Upper lobe of left lung (tissue), 6 donors: Measurements from ENCODE around the gene ARHGEF1. TPM values are rescaled to one million over a fixed set of nuclear protein-coding genes. Genes with fewer than 3 reads are reported as not detected.

Source experiments
- ATAC-seq, 2 donors: fragments of 200-7000 bp; cut with Tn5 transposase; one replicate each; pipeline ENCODE4 v1.9.1; 2022; ENCODE audit warnings: mild to moderate bottlenecking in 2 of 2, moderate library complexity in 2 of 2; ENCODE audit not compliant: low FRiP score in 2 of 2
- DNase-seq, 2 donors: peaks; one replicate each; pipeline ENCODE4 v3.0.0-alpha.2; 2019 to 2020
- H3K27ac ChIP-seq, 4 donors: fragments of 200-600 bp; sonication (generic); one replicate each; pipeline ENCODE4 v1.5.1; 2016 to 2019
- H3K27me3 ChIP-seq, 4 donors: fragments of 200-600 bp; sonication (generic); one replicate each; pipeline ENCODE4 v1.5.1; 2017 to 2019
- H3K36me3 ChIP-seq, 4 donors: fragments of 200-600 bp; sonication (generic); one replicate each; pipeline ENCODE4 v1.5.1; 2016 to 2019
- H3K4me1 ChIP-seq, 4 donors: fragments of 200-600 bp; sonication (generic); one replicate each; pipeline ENCODE4 v1.5.1; 2018 to 2019
- H3K4me3 ChIP-seq, 4 donors: fragments of 200-600 bp; sonication (generic); one replicate each; pipeline ENCODE4 v1.5.1; 2017 to 2019; ENCODE audit warnings: mild to moderate bottlenecking in 2 of 4, moderate library complexity in 1 of 4
- H3K9me3 ChIP-seq, 4 donors: fragments of 200-600 bp; sonication (generic); one replicate each; pipeline ENCODE4 v1.5.1; 2018 to 2019
- CTCF ChIP-seq, 6 experiments: fragments of 450-650 bp in 4 of 6; fragments of 200-600 bp in 2 of 6; sonication (generic) in 2 of 6; IDR thresholded peaks; one replicate each; pipeline ENCODE4 v1.5.1; 2016 to 2019; ENCODE audit warnings: antibody characterized with exemption in 6 of 6
- EP300 ChIP-seq, 4 donors: sonication (generic); formaldehyde crosslinking; IDR thresholded peaks; one replicate each; pipeline ENCODE4 v1.5.1; 2017; ENCODE audit warnings: antibody characterized with exemption in 4 of 4, control low read depth in 2 of 4
- POLR2A ChIP-seq, 4 donors: fragments of 450-650 bp; IDR thresholded peaks; one replicate each; pipeline ENCODE4 v1.5.1; 2016 to 2017; ENCODE audit warnings: antibody characterized with exemption in 4 of 4, mild to moderate bottlenecking in 2 of 4
- POLR2AphosphoS5 ChIP-seq, 2 donors: sonication (generic); formaldehyde crosslinking; IDR thresholded peaks; one replicate each; pipeline ENCODE4 v1.5.1; 2017; ENCODE audit warnings: antibody characterized with exemption in 2 of 2
- WGBS, 2 donors: methylation state at CpG; one replicate each; pipeline ENCODE4 v1.1.5; 2017 to 2018; 5-methylcytosine and 5-hydroxymethylcytosine counted together
- total RNA-seq, 6 donors: library from RNA; depleted of rRNA in 4 of 6; stranded (reverse); fragments of >200 nt in 4 of 6; gene quantifications; one replicate each; pipeline versions ENCODE4 v1.1.0 to v1.2.1, GENCODE V29; 2016 to 2021
- donor health status: DM: no; HTN: no; CAD: no; lungs with moderate emphysema.
- donor health status: DM: no; HTN: yes; CAD: no; lungs with severe emphysema.

Gene ARHGEF1
- total RNA-seq, 6 donors from 2014 or later = 115 to 731 (median 233) TPM

DNA sequence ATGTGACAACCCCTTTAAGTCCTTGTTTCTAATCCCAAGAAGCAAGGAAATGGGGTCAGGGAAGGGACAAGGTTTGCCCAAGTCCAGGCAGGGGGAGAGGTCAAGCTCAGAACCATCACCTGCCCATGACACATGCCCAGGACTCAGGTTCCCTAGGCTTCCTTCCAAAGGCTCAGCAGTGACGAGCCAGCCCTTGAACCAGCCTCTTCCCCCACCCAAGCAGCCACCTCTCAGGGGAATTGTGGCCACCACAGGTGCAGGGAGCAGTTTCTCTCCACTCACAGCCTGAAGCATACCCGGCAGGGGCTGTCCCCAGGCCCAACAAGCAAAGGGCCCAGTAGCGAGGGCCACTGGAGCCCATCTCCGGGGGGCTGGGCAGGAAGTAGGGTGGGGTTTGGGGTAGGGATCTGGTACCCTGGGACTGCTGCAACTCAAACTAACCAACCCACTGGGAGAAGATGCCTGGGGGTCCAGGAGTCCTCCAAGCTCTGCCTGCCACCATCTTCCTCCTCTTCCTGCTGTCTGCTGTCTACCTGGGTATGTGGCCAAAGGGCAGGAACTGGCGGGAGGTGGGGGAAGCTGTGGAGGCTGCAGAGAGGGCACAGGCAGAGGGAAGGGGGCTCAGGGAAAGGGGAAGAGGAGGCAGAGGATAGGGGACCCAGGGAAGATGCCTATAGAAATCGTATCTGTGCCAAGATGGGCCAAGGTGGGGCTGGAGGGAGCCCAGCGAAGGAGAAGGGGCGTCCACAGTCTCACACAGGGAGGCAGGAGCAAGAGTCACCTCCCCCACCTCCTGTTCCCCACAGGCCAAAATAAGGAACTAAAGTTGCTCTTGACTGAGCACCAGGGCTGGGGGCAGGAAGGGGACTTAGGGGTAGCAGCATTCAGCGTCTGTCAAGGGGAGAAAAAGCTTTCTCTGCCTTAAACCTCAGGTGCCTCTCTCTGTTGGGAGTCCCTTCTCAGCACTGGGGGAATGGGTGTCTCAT lies 5.8 kb upstream of the ARHGEF1 start, which contains the start of gene CD79A:
CD79A (plus strand) TSS at position 433 of the 986 bp plus-strand sequence; CDS start at position 459, 26 bp downstream.
- ATAC-seq = peak in 1 of 2 donors; percentile 46
- DNase-seq = peak in 1 of 2 donors; percentile 52
- Histone ChIP-seq H3K4me1 (peaks cover 19 to 36% (median 30%) of the 10 kb centered on the region in 4 donors), H3K27me3 (no peaks in the 10 kb centered on the region), H3K36me3 (peaks cover 0 to 7% (median 1%) of the 10 kb centered on the region in 4 donors), H3K4me3 (no peak within 1 kb of the TSS), H3K27ac (peak within 1 kb of the TSS in 3 of 4 donors; percentile 49 to 75 (median 65)), H3K9me3 (no peaks in the 10 kb centered on the region)
- TF ChIP-seq POLR2A (IDR thresholded peaks at IDR 0.05) (no peak), CTCF (IDR thresholded peaks at IDR 0.05) (no peak), POLR2AphosphoS5 (IDR thresholded peaks at IDR 0.05) (no peak), EP300 (IDR thresholded peaks at IDR 0.05) (no peak)
- 51 to 58% methylated on average over 6 to 8 of the region's 9 CpGs for WGBS, 2 donors

DNA sequence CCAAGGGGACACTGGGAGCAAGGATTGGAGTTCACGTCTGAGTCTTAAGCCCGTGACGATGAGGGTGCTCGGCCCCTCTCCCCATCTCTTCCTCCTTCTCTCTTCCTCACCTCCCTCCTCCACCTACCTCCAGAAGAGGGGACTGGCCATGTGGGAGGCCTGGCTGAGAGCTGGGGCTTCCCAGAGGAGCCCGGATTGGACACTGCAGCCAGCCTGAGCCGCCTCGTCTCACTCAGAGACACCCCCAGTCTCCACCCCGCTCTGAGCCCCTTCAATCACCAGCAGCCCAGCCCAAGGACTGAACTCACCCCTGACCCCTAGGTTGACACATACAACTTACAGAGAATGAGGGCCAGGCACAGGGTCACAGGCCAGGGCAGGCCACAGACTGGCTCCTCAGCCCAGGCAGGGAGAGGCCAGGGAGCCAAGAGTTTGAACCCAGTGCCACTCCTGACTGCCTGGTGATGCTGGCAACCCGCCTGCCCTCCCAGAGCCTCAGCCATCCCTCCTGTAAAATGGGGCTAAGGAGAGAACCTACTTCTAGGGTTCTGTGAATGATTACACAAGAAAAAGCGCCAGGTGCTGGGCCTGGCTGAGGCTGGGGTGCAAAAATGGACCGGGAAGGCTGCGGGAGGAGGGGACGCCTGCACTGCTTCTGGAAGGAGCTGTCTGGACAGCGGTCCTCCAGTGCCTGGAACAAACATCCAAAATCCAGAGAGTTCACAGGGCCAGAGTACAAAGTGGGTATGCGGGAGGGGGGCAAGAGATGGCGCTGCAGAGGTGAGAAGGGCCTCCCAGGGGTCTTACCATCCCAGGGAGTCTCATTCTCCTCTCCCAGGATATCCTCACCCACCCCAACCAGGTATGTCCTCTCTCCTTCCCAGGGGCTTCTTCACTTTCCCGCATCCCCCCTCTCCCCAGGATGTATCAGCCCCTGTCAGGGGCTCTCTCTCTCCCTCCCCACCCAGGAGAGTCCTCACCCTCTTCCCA lies 4.8 kb upstream of the ARHGEF1 start:
- DNase-seq = no peak
- peaks cover 12 to 32% (median 25%) of the 10 kb centered on the region in 4 donors for H3K4me1 ChIP-seq
- no peak for TF ChIP-seq EP300 (IDR thresholded peaks at IDR 0.05)
- TF ChIP-seq CTCF (IDR thresholded peaks at IDR 0.05) = no peak
- H3K9me3 ChIP-seq = no peaks in the 10 kb centered on the region
- ATAC-seq = no peak
- H3K27ac ChIP-seq = peak overlapping the region in 3 of 4 donors; percentile 49 to 75 (median 65)
- H3K27me3 ChIP-seq = no peaks in the 10 kb centered on the region
- H3K4me3 ChIP-seq = no peak overlapping the region
- WGBS, 2 donors = 70 to 72% methylated on average over 17 of the region's 17 CpGs
- H3K36me3 ChIP-seq = no peaks in the 10 kb centered on the region

GRCh38 chr19:41879080-41879479 lies 3.9 kb upstream of the ARHGEF1 start:
- 89 to 92% methylated on average over 13 to 21 of the region's 21 CpGs for WGBS, 2 donors
- peak in 1 of 2 donors; percentile 54 for DNase-seq
- Histone ChIP-seq H3K36me3 (no peaks in the 10 kb centered on the region), H3K27me3 (no peaks in the 10 kb centered on the region), H3K27ac (no peak overlapping the region), H3K9me3 (no peaks in the 10 kb centered on the region), H3K4me1 (peaks cover 8 to 29% (median 18%) of the 10 kb centered on the region in 4 donors), H3K4me3 (no peak overlapping the region)
- no peak for ATAC-seq
- TF ChIP-seq POLR2A (IDR thresholded peaks at IDR 0.05) (no peak), EP300 (IDR thresholded peaks at IDR 0.05) (no peak), CTCF (IDR thresholded peaks at IDR 0.05) (no peak), POLR2AphosphoS5 (IDR thresholded peaks at IDR 0.05) (no peak)

DNA sequence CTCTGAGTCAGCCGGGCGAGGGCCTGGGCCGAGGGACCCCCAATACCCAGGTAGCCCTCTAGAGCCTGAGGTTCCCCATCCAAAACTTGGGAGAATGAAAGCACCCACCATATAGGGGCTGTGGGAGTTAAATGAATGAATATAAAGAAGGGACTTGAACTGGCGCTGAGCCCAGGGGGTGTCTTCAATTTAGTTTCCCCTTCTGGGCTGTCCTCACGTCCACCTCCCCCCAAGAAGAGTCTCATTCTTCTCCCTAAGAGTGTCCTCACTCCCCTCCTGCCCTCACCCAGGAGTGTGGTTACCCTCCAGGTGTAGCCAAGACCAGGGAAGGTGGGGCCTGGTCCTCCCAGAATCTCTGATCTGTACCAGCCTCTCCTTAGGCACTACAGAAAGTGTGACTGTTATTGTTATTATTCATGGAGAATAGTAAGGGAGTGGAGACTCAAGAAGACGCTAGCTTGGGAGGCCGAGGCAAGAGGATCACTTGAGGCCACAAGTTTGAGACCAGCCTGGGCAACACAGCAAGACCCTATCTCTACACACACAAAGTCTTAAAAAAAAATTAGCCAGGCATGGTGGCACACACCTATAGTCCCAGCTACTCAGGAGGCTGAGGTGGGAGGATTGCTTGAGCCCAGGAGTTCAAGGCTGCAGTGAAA lies 3.2 kb upstream of the ARHGEF1 start:
- no peak for TF ChIP-seq POLR2A (IDR thresholded peaks at IDR 0.05)
- TF ChIP-seq CTCF (IDR thresholded peaks at IDR 0.05) = no peak
- no peak for TF ChIP-seq EP300 (IDR thresholded peaks at IDR 0.05)
- TF ChIP-seq POLR2AphosphoS5 (IDR thresholded peaks at IDR 0.05) = no peak
- no peak for DNase-seq
- Histone ChIP-seq H3K9me3 (no peaks in the 10 kb centered on the region), H3K27ac (no peak overlapping the region), H3K27me3 (no peaks in the 10 kb centered on the region), H3K4me3 (no peak overlapping the region), H3K36me3 (no peaks in the 10 kb centered on the region), H3K4me1 (peaks cover 11 to 33% (median 20%) of the 10 kb centered on the region in 4 donors)
- ATAC-seq = no peak
- 82 to 87% methylated on average over 7 of the region's 7 CpGs for whole genome bisulfite sequencing, 2 donors
